ENCODE results near the gene BUD31. TPM values are rescaled to one million over a fixed set of nuclear protein-coding genes. Genes with fewer than 3 reads are reported as not detected.

Gene BUD31
- total and polyA plus RNA-seq, 2 of the 13 experiments (the other 11 are each of a cell fraction or from before 2014, with no cell fraction given) = 35.1 to 79.1 TPM

- TF ChIP-seq HOXA9 (CRISPR knock-in tag; IDR thresholded peaks at IDR 0.05; ENCODE audit: borderline replicate concordance) (0 out of 2 replicates have a peak, but pooled peaks have one; percentile 68), DZIP1 (CRISPR knock-in tag; IDR thresholded peaks at IDR 0.05) (no peak), NR0B2 (CRISPR knock-in tag; IDR thresholded peaks at IDR 0.05) (peak; percentile 91), BORCS8-MEF2B (CRISPR knock-in tag; IDR thresholded peaks at IDR 0.05) (peak; percentile 85; the same call in 1 of the 2 replicates), PITX1 (CRISPR knock-in tag; IDR thresholded peaks at IDR 0.05) (no peak), ZNF841 (CRISPR knock-in tag; IDR thresholded peaks at IDR 0.05; ENCODE audit: borderline replicate concordance) (no peak), NFKBIZ (CRISPR knock-in tag; IDR thresholded peaks at IDR 0.05) (peak; percentile 64; the same call in 1 of the 2 replicates), DBP (CRISPR knock-in tag; IDR thresholded peaks at IDR 0.05; ENCODE audit: not compliant biosample characterization) (no peak), ZNF83 (CRISPR knock-in tag; IDR thresholded peaks at IDR 0.05; ENCODE audit: borderline replicate concordance) (no peak; the same call in 1 of the 2 replicates), TMF1 (CRISPR knock-in tag; IDR thresholded peaks at IDR 0.05; ENCODE audit: low read depth) (peak; percentile 75; the same call in 1 of the 2 replicates), ZNF18 (CRISPR knock-in tag; IDR thresholded peaks at IDR 0.05; ENCODE audit: insufficient replicate concordance) (peak; percentile 37), NFYB (CRISPR knock-in tag; IDR thresholded peaks at IDR 0.05) (no peak), EEA1 (CRISPR knock-in tag; IDR thresholded peaks at IDR 0.05; ENCODE audit: borderline replicate concordance) (0 out of 2 replicates have a peak, but pooled peaks have one; percentile 45), NR1H2 (CRISPR knock-in tag; IDR thresholded peaks at IDR 0.05; ENCODE audit: borderline replicate concordance, low read depth) (no peak), CC2D1A (CRISPR knock-in tag; IDR thresholded peaks at IDR 0.05) (no peak; the same call in 1 of the 2 replicates)
- TF ChIP-seq, protein P1, sequence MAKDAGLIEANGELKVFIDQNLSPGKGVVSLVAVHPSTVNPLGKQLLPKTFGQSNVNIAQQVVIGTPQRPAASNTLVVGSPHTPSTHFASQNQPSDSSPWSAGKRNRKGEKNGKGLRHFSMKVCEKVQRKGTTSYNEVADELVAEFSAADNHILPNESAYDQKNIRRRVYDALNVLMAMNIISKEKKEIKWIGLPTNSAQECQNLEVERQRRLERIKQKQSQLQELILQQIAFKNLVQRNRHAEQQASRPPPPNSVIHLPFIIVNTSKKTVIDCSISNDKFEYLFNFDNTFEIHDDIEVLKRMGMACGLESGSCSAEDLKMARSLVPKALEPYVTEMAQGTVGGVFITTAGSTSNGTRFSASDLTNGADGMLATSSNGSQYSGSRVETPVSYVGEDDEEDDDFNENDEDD (CRISPR knock-in tag; IDR thresholded peaks at IDR 0.05; ENCODE audit: borderline replicate concordance) = peak; percentile 91
- TF ChIP-seq, protein P2, sequence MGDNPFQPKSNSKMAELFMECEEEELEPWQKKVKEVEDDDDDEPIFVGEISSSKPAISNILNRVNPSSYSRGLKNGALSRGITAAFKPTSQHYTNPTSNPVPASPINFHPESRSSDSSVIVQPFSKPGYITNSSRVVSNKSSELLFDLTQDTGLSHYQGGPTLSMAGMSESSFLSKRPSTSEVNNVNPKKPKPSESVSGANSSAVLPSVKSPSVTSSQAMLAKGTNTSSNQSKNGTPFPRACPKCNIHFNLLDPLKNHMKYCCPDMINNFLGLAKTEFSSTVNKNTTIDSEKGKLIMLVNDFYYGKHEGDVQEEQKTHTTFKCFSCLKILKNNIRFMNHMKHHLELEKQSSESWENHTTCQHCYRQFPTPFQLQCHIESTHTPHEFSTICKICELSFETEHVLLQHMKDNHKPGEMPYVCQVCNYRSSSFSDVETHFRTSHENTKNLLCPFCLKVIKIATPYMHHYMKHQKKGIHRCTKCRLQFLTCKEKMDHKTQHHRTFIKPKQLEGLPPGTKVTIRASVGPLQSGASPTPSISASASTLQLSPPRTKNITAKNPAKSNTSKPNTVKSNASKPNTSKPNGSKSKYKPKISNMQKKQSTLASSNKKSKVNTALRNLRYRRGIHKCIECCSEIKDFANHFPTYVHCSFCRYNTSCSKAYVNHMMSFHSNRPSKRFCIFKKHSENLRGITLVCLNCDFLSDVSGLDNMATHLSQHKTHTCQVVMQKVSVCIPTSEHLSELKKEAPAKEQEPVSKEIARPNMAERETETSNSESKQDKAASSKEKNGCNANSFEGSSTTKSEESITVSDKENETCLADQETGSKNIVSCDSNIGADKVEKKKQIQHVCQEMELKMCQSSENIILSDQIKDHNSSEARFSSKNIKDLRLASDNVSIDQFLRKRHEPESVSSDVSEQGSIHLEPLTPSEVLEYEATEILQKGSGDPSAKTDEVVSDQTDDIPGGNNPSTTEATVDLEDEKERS (CRISPR knock-in tag; IDR thresholded peaks at IDR 0.05) = no peak
These were observed 30.1 kb downstream of the BUD31 start, which contains the start of the genes CPSF4 and PTCD1 (continued) for GRCh38 chr7:99438573-99439480.

All from HepG2 (cell line).